Stimulated activated CD4-positive, alpha-beta T cell treated with anti-CD3 and anti-CD28 coated beads, TNF-alpha, amount 100 ng/mL, for 1 hour (primary cell): ENCODE measurements around the gene ZNF462.

Source experiments
- DNase-seq, 3 donors: peaks; one replicate each; pipeline ENCODE4 v3.0.0-alpha.2; 2020; ENCODE audit warnings: low read depth in 3 of 3, low spot score in 1 of 3

ZNF462 gene

DNA sequence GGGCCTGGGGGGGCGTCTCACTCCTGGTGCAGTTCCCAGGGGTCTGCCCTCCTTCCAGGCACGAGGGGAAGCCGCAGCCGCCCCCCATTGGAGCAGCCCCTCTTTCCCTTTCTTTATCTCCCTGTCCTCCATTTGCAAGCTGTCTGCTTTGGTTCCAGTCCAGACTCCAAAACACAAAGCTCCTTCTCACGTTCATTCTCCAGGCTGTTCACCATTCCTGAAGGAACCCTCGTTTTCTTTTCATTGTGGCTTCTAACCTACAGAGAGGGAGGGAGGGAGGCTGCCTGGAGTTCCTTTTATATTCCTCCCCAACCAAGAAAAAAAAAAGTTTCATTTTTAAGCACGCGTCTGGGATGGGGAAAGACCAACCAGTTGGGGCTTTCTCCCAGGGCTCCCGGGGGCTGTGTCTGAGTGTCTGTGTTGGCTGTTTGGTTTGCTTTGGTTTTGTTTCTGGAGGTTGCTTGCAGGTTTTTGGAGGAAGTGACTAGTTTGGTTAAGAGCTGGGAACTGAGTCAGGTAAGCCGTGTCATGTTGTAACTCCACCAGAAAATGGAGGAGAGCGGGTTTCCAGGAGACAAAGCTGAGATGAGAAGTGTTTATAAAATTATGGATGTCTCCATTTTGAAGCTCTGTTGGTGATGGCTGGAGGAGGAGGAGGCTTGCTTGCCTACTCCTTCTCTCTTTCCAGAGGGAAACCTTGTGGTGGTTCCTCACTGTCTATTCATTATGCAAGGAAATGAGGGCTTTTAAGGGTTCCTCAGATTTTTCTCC, 1.6 kb downstream of the ZNF462 start:
- DNase-seq, result no peak

DNA sequence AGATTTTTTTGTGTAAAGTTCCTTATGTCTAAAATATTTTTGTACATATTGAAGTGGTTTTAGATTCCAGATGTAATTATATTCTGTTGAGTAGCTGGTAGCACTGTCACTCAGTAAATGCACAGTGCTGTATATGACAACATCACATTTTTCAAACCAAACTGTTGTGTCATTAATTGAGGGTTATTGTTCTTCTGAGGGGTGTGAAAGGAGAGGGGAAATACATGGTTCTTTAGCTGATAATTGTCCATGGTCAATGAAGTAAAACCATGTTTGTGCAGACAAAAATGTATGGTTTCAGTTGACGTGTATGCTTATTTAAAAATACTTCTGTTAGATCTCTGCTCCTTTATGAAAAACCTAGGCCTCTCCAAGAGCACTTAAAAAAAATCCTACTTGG, 3.3 kb downstream of the ZNF462 start:
- no peak for DNase-seq

DNA sequence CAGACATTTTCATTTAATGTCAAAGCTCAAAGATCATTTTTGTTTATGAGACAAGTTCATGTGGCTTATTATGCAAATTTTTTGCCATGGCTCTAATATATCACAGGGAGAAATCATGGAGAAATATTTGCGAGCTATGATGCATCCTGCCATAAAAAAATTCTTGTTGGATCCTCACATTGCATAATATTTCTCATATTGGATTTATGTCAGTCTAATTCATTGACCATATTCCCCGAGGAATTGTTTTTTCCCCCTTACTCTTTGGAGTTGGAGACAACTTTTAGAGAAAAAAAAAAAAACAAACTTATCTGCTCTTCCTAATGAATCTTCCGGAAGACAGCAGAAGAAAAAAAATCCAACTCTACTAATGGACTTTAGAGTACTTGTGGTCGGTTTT, 4.3 kb downstream of the ZNF462 start:
- DNase-seq, result no peak

DNA sequence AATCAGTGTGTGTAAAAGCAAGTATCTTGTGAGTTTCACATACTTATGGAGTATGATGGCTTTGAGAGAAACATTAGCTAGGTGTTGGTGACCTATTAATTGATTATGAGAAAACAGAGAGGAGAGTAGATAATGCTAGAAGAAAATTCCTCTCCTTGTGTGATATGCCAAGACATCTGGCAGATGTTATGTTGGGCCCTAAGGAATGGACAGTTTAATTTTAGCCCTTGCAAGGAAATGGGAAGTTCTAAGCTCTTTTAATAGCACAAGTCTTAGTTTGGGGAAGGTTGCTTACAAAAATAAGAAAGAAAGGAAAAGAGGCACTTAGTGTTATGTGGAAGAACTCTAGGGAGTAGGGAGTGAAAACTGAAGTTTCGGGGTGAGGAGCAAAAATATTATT, 5.1 kb downstream of the ZNF462 start:
- DNase-seq, result no peak

DNA sequence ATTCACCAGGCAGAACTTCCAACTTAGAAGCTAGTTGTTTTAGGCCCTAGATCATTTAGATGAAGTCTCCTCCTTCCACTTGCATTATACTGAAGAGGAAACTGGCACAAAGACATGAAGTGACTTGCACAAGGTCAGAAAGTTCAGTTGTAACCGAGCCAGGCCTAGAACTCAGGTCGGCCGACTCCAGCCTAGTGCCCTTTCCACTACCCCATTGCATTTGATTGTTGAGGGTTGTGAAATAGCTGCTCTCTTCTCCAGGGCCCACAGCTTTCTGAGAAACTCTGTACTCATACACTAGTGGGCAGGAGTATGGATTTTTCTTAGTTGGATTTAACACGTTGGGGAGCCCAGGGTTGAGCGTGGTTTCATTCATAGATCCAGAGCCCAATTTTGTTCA, 5.6 kb downstream of the ZNF462 start:
- DNase-seq, result no peak

DNA sequence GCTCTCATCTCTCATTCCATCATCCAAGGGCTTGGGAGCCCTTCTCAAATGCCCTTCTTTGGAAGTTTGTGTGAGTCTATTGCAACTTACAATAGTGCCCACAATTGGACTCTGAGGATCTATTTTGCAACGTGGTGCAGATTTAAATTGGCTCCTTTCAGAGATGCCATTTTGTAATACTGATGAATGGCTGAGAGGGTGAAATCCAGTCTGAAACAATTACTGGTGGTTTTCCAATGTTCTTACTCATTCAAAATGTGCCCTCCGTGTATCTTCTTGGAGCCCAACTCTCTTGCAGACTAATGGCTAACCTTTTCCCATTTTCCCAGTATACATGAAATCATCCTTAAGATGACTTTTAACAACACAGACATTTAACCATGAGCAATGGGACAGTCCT, 6.1 kb downstream of the ZNF462 start:
- no peak for DNase-seq

DNA sequence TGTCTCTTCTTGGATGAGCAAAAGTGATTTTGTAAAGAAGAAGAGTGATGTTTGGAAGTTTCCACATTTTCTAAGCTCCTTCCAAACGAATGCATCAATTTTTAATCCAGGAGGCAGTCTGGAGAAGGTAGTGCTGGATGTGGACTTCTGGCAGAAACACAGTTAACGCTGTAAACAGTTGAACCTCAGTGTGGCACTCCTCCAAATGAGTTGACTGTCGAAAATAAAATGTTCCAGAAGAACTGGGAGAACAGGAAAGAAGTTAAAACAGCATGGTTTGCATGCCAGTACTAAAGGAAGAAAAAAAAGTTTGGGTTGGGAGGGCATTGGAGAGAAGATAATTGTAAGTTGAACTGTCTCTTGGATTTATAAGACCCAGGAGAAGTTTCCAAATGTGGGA, 6.5 kb downstream of the ZNF462 start:
- no peak for DNase-seq

DNA sequence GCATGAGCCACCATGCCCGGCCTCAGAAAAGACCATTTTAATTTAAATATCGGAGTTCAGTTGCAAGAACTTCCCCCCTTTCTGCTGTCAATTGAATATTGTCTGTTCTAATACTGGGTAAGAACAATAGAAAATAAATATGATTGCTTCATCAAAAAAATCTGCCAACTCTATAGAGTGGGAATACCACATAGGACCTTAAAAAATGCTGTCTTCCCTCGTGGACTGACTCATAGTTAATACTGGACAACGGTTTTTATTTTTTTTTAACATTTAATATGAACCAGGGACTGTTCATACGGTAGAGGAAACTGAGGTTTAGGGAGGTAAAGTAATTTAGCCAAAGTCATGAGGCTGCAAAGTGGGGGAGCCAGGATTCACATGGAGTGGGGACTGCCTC, 9.7 kb downstream of the ZNF462 start:
- DNase-seq, result no peak

DNA sequence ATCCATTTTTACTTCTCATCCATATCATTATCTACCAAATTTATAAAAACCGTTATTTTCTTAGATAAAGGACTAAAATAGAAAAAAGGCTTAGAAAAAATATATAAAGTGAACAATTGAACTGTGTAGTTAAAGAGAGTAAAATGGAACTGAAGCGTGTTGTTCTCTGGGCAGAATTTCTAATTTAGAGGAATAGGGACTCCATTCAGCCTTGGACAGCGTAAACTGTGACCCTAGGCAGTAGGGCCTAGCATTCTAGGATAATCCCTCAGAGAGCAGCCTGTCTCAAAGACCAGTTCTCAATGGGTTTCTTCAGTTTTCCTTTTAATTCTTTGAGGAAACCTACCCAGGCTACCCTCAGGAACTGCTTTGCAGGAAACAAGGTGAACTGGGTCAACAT, 11.1 kb downstream of the ZNF462 start:
- DNase-seq, result no peak

DNA sequence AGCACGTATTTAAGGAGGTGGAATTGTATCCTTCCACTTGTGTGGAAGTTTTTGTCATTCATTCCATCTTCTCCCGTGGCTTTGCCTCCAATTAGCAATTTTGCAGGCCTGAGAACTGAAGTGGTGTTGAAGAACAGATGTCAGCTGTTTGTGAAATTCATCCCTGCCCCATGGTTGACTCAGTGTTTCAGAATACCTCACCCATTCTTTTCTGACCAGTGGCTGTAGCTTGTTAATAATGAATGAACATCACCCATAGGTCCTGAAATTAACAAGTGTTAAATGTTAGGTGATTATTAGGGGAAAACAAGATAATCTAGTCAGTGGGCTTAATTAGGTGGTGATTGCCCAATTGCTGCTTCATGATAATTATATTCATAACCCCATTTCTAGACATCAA, 11.7 kb downstream of the ZNF462 start:
- DNase-seq, result no peak

DNA sequence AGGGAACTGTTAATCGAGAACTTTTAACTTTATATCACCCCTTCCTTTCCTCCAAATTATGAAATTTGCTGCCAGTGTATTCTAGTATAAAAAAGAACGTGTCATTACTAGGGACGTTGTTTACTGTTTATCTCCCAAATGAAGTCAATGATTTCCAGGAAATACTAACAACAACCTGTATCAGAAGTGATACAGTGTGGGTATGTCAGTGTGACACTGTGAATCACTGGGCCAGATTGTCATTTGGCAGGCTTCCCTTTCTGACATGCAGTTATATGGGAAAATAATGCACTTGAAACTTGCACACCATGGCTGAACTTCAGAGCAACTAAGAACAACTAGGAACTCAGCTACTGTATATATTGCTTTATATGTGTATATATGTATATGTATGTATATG, 12.6 kb downstream of the ZNF462 start:
- no peak for DNase-seq

DNA sequence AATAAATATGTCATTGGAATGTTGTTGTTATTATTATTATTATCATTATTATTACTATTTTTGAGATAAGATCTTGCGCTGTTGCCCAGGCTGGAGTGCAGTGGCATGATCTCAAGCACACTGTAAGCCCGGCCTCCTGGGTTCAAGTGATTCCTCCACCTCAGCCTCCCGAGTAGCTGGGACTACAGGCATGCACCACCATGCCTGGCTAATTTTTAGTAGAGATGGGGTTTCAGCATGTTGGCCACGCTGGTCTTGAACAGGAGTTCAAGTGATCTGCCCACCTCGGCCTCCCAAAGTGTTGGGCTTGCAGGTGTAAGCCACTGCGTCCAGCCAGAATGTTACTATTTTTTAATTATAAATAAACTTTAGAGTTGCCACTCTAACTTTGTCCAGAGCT, 14.4 kb downstream of the ZNF462 start:
- DNase-seq, result no peak

DNA sequence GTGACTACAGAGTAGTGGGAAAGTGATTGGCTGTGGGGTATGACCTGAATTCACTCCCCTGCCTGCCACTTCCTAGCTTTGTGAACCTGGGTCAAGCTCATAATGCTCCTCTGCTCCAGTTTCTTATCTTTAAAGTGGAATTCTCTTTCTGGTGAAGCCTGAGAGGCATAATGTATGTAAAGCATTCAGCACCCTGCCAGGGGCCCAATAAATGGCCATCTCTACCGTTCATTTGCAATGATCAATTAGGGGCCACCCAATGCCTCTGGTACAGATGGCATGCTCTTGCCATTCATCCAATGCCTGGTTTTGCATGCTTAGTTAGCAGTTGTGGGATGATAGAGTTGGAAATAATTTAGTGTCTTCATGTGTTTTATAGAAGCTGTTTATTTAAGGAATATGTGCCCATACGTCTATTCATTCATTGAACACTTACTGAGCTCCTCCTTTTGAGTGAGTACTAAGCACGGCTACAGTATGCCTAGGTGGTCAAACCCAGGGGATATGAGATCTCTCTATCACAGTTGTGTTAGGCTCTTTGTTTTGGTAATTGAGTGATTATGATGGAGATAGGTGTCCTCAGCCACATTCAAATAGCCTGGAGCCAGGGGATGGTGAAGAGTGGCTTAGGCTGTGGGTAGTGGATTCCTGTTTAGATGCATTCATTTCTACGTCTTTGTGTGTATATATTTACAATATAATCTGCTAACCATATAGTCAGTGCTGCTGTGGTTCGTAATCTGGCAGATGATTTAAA, 15.3 kb downstream of the ZNF462 start:
- no peak for DNase-seq

DNA sequence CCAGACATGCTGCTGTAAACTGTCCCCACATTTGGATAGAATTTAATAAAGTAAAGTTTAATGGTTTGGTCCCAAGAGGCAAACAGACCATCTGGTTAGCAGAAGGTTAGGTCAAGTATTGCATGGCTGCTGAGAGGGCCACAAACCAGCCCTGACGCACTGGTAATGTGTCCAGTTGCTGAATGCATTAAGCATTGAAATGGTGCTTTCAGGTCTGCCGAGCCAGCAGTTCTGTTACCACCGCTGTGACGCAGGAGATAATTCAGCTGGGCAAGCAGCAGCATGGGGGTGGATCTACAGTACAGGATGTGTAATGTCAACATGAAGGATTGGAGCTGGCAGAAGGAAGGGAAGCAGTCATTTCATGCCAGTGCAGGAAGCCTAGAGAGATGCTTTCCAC, 16.0 kb downstream of the ZNF462 start:
- DNase-seq, result no peak

DNA sequence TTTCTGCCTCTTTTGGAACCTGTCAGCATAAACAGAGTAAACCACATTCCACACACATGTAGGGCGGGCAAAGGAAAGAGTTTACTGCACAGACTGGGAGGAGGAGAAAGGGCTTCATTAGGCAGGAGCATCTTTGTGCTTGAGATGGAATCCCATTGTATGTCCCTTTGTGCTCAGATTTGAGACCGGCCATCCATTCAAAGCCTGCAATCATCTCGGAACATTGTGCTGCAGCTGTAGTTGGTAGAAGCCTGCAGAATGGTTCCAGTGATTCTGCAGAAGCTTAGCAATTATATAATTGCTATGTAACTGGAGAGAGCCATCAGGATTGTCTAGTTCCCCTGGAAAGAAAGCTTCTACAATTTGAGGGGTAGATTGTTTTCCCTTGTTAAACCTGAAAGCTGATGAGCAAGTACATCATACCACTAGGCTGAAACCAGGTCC, 16.5 kb downstream of the ZNF462 start:
- DNase-seq, result no peak

DNA sequence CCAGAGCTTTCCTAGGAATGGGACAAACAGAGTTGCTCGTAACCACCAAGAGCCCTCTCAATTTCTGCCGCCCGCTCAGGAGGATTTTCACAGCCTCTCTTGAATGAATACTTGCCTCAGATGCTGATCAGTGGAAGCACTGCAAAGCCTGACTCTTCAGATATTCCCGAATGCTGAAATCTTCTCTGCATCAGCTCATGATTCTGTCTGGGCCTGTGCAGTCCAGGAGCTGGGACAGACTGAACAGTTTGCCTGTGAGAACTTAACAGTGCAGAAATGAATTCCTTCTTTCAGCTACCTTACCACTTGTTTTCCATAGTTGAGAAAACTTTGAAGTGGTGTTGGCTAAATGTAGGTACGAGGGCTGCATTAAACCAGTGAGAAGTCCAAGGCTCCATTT, 17.1 kb downstream of the ZNF462 start:
- no peak for DNase-seq

DNA sequence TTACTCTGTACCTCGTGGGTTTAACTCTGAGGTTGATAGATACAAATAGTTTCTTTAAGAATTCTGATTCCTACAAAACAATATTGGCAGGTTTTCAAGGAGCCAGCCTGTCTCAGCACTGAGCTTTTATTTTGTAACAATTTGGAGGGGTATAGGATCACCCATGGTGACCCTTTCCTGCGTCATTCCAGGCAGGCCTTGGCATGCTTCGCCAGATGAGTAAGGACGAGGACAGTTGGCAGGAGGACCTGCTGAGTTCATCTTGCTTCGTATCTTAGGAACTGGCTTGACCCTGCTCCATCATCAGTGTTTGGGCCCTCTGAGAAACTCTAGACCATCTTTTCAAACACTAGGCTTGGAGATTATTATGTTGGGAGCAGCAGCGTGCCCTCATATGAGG, 17.9 kb downstream of the ZNF462 start:
- no peak for DNase-seq

DNA sequence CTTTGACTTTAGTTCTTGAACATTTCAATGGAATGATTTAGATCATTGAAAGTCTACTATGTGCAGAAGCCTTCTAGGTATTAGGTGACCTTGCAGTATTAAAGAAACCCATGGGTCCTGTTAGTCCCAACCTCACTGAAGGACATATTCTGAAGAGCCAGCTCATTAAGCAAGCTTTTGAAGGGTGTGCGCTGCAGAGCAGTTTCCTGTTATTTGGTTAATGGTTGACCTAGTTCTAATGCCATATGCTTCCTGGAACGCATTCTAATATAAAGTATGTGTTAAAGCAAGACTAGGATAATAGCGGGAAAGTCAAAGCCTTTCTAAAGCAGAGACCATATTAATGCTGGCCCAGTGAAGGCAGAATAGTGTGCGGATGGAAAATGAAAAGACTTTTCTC, 20.1 kb downstream of the ZNF462 start:
- no peak for DNase-seq

DNA sequence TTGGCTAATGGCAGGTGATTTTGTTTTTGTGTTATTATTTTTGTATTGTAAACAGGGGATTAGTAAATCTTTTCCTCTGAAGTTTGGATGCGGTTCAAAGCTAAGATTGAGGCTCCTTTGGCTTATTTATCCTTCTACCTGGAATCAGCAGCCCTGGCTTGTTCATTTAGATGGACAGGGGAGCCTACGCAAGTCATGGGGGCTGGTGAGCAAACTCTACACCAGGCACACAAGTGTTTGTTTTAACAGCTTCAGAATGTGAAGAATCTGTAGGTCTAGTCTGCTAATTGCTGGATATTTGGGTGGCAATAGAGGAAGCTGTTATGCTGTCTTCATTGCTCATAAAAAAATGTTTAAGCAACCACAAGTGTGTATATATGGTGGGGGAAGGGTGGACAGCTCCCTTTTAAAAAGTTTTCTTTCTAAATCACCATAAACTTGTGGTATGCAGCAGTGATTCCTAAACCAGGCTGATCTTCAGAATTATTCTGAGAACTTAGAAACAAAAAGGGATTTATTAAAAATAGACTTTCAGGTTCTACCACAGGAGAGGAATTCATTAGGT, 20.7 kb downstream of the ZNF462 start:
- DNase-seq, result no peak

DNA sequence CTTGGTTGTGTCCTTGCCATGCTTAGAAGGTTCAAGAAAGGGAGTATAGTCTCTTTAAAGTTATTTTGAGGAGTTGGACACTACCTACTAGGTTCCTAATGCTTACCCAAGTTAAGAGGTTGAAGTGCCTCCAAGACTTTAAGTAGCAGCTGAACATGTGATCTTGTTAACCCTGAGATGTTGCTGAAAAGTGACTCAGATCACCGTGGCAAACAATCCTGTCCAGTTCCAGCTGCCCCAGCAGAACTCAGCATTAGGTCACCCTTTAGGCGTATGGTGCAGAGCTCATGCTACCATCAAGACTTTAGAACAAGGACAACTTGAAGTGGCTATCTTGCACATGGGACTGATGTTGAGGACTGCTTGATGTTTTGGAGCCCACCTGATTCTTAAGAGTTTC, 22.5 kb downstream of the ZNF462 start:
- no peak for DNase-seq

DNA sequence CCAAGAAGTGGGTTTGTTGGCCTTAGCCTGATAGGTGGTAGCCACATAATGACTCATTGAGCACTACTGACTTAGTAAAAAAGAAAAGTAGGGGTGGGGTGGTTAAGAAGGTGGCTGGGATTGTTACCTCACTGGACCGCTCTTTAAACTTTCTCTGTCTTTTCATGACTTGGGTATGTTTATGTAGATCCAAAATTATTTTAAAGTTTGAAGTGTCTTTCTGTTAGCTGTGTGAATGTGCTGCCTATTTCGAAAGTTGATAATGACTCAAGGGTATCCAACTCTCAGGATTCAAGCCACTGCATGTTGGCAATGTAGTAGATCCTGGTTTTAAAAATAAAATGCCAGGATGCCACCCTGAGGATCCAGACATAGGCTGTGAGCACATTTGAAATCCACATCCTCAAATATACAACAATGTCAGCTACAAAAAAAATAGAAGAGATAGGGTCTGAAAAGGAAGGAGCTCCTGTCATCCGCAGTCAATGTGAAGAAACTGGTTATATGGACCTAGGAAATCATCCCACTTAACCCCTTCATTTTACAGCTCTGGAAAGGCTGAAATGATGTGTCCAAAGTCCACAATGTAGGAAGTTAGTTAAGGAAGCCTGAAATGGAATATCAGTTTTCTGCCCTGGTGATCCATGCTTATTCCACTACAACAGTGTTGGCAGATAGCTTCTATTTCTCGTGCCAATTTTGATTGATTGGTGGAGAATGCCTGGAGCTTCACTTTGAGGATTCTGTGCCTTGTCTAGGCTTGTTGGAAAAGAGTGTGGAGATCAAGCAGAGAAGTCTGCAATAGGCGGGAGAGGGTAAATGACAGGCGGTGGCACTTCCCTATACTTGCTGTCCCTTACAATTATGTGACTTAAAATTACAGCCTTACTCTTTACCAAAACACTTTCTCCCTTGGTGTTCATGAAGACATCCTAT, 23.4 kb downstream of the ZNF462 start:
- no peak for DNase-seq
